ENCODE measurements around the gene ROPN1.

DNA sequence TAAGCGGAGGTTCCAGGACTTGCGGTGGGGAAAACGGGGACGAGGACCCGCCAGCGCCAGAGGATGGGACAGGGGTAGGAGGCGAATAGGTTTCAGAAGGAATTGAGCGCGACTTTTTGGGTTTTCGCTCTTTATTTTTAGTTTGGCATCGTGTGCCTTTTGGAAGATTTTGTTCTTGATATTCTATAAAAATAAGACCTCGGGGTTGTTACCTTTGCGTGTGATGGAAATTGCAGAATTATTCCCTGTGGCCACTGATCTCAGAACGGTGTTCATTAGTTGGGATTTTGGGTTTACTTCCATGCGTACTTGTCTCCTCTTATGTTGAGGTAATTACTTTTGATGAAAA is 30.4 kb downstream of the ROPN1 start:
- no peak for TF ChIP-seq POLR2A (IDR thresholded peaks at IDR 0.05; ENCODE audit: low read length)
- no peak for TF ChIP-seq GATA1 (IDR thresholded peaks at IDR 0.05; ENCODE audit: low read depth, low read length)

All from erythroblast (primary cell).